MG63 (cell line): ENCODE results near the gene ATOH8. TPM values are rescaled to one million over a fixed set of nuclear protein-coding genes. Genes with fewer than 3 reads are reported as not detected.
A peak's percentile ranks its signal among the peaks of the same experiment; 100 is the strongest.

Experiments used
- DNase-seq: peaks from one replicate; pipeline ENCODE4 v3.0.0-alpha.2; 2020
- H3K27me3 ChIP-seq: fragments of 250-450 bp; sonication (Bioruptor Pico); 2 replicates; pipeline ENCODE4 v1.5.1; 2020; ENCODE audit warnings: mild to moderate bottlenecking, moderate library complexity
- H3K36me3 ChIP-seq: fragments of 250-450 bp; sonication (Bioruptor Pico); 2 replicates; pipeline ENCODE4 v1.5.1; 2020; ENCODE audit warnings: mild to moderate bottlenecking, moderate library complexity
- H3K4me3 ChIP-seq: fragments of 250-450 bp; sonication (Bioruptor Pico); 2 replicates; pipeline ENCODE4 v1.5.1; 2020; ENCODE audit warnings: mild to moderate bottlenecking, moderate library complexity
- H3K9me3 ChIP-seq: fragments of 250-450 bp; sonication (Bioruptor Pico); 2 replicates; pipeline ENCODE4 v1.5.1; 2020; ENCODE audit warnings: mild to moderate bottlenecking, moderate library complexity
- total RNA-seq: library from RNA; depleted of rRNA; stranded (reverse); fragments of >200 nt; shearing (Covaris generic); gene quantifications from 2 replicates; pipeline ENCODE4 v1.2.3, GENCODE V29; 2014; ENCODE audit warnings: low replicate concordance

ATOH8 gene
- total RNA-seq, 1 experiment from 2014 or later: 43.5 TPM

GRCh38 chr2:85784474-85784986 lies 30.7 kb downstream of the ATOH8 start:
- Histone ChIP-seq H3K4me3 (no peak overlapping the region), H3K27me3 (no peaks in the 10 kb centered on the region), H3K9me3 (no peaks in the 10 kb centered on the region), H3K36me3 (peaks cover 78% of the 10 kb centered on the region)
- DNase-seq: no peak

GRCh38 chr2:85785027-85785822 lies 31.4 kb downstream of the ATOH8 start:
- no peaks in the 10 kb centered on the region for H3K27me3 ChIP-seq
- peak; percentile 99 for DNase-seq
- no peaks in the 10 kb centered on the region for H3K9me3 ChIP-seq
- H3K4me3 ChIP-seq: no peak overlapping the region
- H3K36me3 ChIP-seq: peaks cover 73% of the 10 kb centered on the region

- DNase-seq: no peak
- Histone ChIP-seq H3K27me3 (no peaks in the 10 kb centered on the region), H3K36me3 (peaks cover 68% of the 10 kb centered on the region)
Measured at GRCh38 chr2:85785871-85786270, 32.1 kb downstream of the ATOH8 start.

DNA sequence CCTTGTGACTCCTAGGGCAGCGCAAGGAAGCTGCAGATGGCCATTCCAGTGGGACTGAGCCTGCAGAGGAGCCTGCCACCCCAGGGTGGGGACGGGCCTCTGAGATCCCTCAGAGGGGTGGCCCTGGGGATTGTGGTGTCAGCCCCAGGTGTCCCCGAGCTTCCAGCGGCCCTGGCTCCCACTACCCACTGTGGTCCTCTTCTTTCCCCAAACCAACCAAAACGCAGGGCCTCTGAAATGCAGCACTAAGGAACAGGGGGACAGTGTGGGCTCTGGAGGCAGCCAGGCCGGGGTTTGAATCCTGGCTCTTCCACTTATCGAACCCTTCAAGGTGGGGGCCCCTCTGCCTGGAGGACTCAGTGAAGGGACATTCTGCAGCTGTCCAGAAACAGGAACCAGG lies 32.7 kb downstream of the ATOH8 start:
- DNase-seq: no peak
- Histone ChIP-seq H3K27me3 (no peaks in the 10 kb centered on the region), H3K4me3 (no peak overlapping the region), H3K36me3 (peaks cover 64% of the 10 kb centered on the region), H3K9me3 (no peaks in the 10 kb centered on the region)

More at GRCh38 chr2:85785871-85786270, 32.1 kb downstream of the ATOH8 start:
- no peak overlapping the region for H3K4me3 ChIP-seq
- H3K9me3 ChIP-seq: no peaks in the 10 kb centered on the region

DNA sequence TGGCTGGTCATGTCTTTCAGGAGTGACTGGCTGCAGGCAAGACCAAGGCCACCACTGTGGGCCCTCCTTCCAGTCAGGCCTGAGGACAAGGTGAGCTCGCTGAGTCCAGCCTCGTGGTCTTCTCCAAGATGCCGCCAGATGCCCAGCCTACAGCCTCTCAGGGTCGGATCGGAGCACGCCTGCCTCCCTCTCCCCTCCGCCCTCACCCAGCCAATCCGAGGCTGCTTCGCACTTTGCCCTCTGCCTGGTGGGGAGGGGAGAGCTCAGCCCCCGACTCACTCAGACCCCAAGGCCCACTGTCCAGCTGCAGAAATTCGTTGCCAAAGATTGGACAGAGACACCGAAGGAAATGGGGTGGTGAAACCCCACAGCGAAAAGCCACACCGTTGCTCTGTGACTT lies 33.1 kb downstream of the ATOH8 start:
- Histone ChIP-seq H3K36me3 (peaks cover 66% of the 10 kb centered on the region), H3K27me3 (no peaks in the 10 kb centered on the region), H3K4me3 (no peak overlapping the region), H3K9me3 (no peaks in the 10 kb centered on the region)
- no peak for DNase-seq

- Histone ChIP-seq H3K27me3 (no peaks in the 10 kb centered on the region), H3K4me3 (no peak overlapping the region)
- no peak for DNase-seq
Measured at GRCh38 chr2:85787282-85787980, 33.6 kb downstream of the ATOH8 start.

GRCh38 chr2:85787981-85788340 lies 34.2 kb downstream of the ATOH8 start:
- no peaks in the 10 kb centered on the region for H3K27me3 ChIP-seq
- DNase-seq: no peak
- H3K36me3 ChIP-seq: peaks cover 60% of the 10 kb centered on the region
- no peaks in the 10 kb centered on the region for H3K9me3 ChIP-seq
- no peak overlapping the region for H3K4me3 ChIP-seq

More at GRCh38 chr2:85787282-85787980, 33.6 kb downstream of the ATOH8 start:
- Histone ChIP-seq H3K36me3 (peaks cover 65% of the 10 kb centered on the region), H3K9me3 (no peaks in the 10 kb centered on the region)

DNA sequence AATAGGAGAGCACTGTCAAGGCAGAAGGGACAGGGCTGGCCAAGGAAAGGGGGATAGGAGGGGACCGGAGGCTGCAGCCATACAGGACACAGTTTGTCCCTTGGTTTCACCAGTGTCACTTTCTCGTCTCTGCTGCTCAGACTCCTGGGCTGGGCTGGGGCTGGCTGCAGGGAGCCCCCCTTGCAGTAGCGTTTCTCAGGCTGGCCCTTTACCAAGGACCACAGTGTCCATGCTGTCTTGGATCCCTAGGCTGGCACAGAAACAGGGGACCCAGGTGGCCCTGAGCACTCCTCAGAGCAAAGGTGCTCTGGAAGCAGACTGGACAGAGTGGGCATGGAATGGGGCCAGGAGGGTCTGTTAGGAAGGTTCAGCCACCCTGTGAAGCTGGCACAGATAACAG lies 34.8 kb downstream of the ATOH8 start:
- Histone ChIP-seq H3K27me3 (no peaks in the 10 kb centered on the region), H3K4me3 (no peak overlapping the region), H3K9me3 (no peaks in the 10 kb centered on the region), H3K36me3 (peaks cover 58% of the 10 kb centered on the region)
- no peak for DNase-seq

- H3K27me3 ChIP-seq: no peaks in the 10 kb centered on the region
- H3K4me3 ChIP-seq: no peak overlapping the region
- no peaks in the 10 kb centered on the region for H3K9me3 ChIP-seq
- peaks cover 59% of the 10 kb centered on the region for H3K36me3 ChIP-seq
- no peak for DNase-seq
Measured at GRCh38 chr2:85789271-85789670, 35.5 kb downstream of the ATOH8 start.

GRCh38 chr2:85790032-85790431 lies 36.2 kb downstream of the ATOH8 start:
- no peak for DNase-seq
- Histone ChIP-seq H3K36me3 (peaks cover 57% of the 10 kb centered on the region), H3K4me3 (no peak overlapping the region), H3K9me3 (no peaks in the 10 kb centered on the region), H3K27me3 (no peaks in the 10 kb centered on the region)

- H3K9me3 ChIP-seq: no peaks in the 10 kb centered on the region
- H3K36me3 ChIP-seq: peaks cover 57% of the 10 kb centered on the region
- no peak overlapping the region for H3K4me3 ChIP-seq
- no peak for DNase-seq
- H3K27me3 ChIP-seq: no peaks in the 10 kb centered on the region
Measured at GRCh38 chr2:85790499-85791188, 36.9 kb downstream of the ATOH8 start.

DNA sequence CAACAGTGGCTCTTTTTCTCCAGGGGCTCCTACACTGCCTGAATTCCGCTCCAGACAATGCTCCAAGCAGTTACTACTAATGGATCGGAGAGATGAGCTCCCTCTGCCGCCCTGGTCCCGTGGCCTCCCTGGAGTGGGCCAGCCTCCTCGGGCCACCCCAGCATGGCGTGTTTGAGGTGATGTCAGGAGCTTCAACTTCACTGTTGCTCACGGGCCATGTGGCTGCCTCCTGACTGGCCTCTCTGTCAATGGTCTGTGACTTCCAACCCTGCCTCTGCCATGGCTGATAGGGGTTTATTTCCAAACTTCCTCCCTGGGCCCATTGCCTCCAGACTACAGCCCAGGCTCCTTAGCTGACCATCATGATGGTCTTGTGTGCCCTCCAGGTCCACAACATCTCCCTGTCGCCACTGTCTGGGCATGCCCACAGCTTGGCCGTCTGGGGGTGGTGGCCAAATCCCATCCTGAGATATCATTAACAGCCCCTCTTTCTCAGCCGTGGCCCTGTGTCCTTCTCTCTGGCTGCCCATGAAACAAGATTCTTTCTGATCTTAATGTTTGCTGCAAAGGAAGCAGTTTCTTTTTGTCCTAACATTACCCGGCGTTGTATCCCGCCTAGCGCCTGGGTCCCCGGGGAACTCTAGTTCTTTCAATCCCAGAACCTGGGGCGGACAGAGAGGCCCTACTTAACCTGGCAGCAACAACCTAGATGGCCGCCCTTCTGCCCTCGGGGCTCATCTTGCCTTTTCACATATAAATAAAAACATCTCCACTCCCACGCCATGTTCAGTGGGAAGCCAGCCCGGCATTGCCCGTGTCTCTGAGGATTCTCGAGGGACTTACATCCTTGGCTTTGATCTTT lies 38.1 kb downstream of the ATOH8 start:
- no peak for DNase-seq
- Histone ChIP-seq H3K36me3 (peaks cover 47% of the 10 kb centered on the region), H3K4me3 (no peak overlapping the region), H3K27me3 (no peaks in the 10 kb centered on the region), H3K9me3 (no peaks in the 10 kb centered on the region)

DNA sequence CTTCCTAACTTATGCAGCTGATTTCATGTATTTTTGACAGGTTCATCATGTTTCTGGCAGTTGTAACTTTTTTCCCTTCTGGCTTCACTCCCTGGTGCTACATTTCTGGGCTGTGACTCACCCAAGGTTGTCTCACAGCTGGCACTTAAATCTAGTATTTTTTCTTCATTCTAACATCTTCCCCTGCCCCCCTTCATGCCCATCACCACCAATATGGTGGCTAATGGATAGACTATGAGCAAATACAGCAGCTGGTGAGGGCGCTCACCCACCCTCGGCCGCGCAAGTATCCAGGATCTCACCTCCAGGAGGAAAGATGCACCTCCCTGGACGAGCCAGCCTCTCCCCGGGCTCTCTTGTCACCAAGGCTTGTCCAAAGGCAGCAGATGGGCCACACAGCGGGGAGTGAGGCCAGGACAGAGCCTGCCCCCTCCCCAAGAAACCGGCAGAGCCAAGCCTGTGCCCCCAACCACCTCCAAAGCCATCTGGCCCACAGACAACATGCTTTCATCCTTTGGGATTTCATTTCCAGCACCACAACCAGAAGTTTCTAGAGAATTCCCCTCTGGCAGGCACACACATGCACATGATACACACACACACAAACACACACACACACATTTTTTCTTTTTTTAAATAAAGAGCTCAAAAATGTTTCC lies 39.1 kb downstream of the ATOH8 start:
- DNase-seq: peak; percentile 70
- no peak overlapping the region for H3K4me3 ChIP-seq
- H3K27me3 ChIP-seq: no peaks in the 10 kb centered on the region

DNA sequence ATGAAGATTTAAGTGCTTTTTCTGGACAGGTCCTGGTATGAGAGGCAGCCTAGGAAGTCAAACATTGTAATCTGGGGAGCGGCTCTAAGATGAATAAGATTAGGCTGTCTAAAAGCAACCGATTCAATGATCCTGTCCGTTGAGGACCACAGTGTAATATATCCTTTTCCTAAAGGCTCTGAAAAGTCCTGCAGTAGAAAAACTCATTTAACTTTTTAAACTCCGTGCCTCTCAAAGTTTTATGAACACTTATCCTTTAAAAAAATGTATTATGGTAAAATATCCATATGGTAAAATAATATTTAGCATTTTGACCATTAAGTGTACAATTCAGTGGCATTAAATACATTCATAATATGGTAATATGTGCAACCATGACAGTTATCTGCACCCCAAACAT lies 39.8 kb downstream of the ATOH8 start:
- DNase-seq: no peak
- H3K36me3 ChIP-seq: peaks cover 32% of the 10 kb centered on the region

More for the DNA sequence above, 39.1 kb downstream of the ATOH8 start:
- H3K9me3 ChIP-seq: no peaks in the 10 kb centered on the region
- H3K36me3 ChIP-seq: peaks cover 37% of the 10 kb centered on the region

DNA sequence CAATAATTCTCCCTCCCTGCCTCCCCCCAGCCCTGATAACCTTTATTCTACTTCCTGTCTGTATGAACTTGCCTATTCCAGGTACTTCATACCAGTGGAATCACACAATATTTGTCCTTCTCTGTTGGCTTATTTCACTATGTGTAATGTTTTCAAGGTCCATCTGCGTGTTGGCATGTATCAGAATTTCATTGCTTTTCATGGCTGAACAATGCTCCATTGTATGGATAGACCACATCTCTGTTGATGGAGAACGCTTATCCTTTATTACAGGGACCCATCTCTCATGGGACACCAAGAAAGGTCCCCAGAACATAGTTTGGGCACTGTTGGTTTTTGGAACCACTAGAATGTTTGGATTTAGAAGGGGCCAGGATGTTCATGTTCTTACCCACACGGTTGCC lies 40.2 kb downstream of the ATOH8 start:
- Histone ChIP-seq H3K4me3 (no peak overlapping the region), H3K27me3 (no peaks in the 10 kb centered on the region), H3K9me3 (no peaks in the 10 kb centered on the region), H3K36me3 (peaks cover 28% of the 10 kb centered on the region)
- DNase-seq: no peak

More for the DNA sequence above, 39.8 kb downstream of the ATOH8 start:
- H3K27me3 ChIP-seq: no peaks in the 10 kb centered on the region
- H3K4me3 ChIP-seq: no peak overlapping the region
- H3K9me3 ChIP-seq: no peaks in the 10 kb centered on the region
